Stimulated activated effector memory CD8-positive, alpha-beta T cell treated with anti-CD3 and anti-CD28 coated beads, Interleukin-12 subunit alpha, Interleukin-12 subunit beta, amount 100 ng/mL, for 72 hours (primary cell): ENCODE measurements around the gene GPANK1.

Source experiments
- ATAC-seq: fragments of 150-1000 bp; cut with Tn5 transposase; 2 replicates; pipeline ENCODE4 v1.10.0; 2021
- DNase-seq, 2 donors: peaks; one replicate each; pipeline ENCODE4 v3.0.0; 2021 to 2022; ENCODE audit warnings: low spot score in 2 of 2
- H3K27ac Mint-ChIP-seq: one replicate; pipeline ENCODE4 v1.8.0; 2022; ENCODE audit warnings: mild to moderate bottlenecking, mixed read lengths
- H3K36me3 Mint-ChIP-seq: one replicate; pipeline ENCODE4 v1.8.0; 2022; ENCODE audit warnings: mild to moderate bottlenecking, mixed read lengths
- H3K4me1 Mint-ChIP-seq: one replicate; pipeline ENCODE4 v1.8.0; 2022; ENCODE audit warnings: mixed read lengths
- H3K4me3 Mint-ChIP-seq: one replicate; pipeline ENCODE4 v1.8.0; 2022; ENCODE audit warnings: mild to moderate bottlenecking, mixed read lengths
- H3K9me3 Mint-ChIP-seq: one replicate; pipeline ENCODE4 v1.8.0; 2022; ENCODE audit warnings: mixed read lengths

Gene GPANK1

DNA sequence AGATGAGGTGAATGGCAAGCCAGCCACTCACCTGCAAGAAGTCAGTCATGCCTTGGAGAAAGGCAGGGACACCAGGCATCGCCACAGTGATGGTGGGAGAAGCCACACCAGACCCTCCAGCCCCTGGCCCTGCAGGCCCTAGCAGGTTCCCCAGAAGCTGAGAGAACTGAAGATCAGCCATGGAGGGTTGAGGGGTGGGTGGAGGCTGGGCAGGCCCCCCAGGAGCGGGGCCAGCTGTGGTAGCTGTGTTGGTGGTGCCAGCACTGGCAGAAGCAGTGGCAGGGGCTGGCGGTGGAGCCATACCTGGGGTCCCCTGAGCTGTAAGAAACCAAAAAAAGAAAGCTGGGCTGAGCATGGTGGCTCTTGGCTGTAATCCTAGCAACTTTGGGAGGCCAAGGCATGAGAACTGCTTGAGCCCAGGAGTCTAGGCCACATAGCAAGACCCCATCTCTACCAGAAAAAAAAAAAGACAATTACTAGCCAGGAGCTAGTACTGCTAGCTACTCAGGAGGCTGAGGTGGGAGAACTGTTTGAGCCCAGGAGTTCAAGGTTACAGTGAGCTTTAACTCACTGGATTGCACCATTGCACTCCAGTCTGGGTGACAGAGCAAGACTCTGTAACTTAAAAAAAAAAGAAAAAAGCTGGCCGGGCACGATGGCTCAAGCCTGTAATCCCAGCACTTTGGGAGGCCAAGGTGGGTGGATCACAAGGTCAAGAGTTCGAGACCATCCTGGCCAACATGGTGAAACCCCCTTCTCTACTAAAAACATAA lies 21.8 kb downstream of the GPANK1 start:
- DNase-seq = no peak
- peaks cover 100% of the 10 kb centered on the region for H3K36me3 Mint-ChIP-seq
- peaks cover 21% of the 10 kb centered on the region for H3K4me1 Mint-ChIP-seq

DNA sequence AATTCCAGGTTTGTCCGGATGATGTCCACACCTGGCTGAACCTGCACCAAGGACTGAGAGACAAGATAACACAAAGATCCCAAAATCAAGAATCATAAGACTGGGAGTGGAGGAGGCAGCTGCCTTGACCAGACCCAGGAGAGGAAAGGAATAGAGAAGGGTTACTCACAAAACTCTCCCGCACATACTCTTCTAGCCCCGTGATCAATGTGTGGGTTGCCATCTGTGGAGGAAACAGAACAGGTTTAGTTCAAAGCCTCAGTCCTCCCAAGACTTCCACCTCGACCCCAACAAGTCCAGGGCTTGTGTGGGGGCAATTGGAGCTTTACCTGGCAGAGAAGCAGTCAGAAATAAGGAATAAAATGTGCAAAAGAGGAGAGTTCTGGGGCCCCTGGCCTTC lies 23.4 kb downstream of the GPANK1 start:
- Mint-ChIP-seq H3K9me3 (no peaks in the 10 kb centered on the region), H3K4me1 (peaks cover 16% of the 10 kb centered on the region), H3K36me3 (peaks cover 100% of the 10 kb centered on the region), H3K4me3 (no peak overlapping the region), H3K27ac (peak overlapping the region; percentile 85)
- no peak for DNase-seq
- no peak for ATAC-seq

More for the DNA sequence above, 21.8 kb downstream of the GPANK1 start:
- Mint-ChIP-seq H3K27ac (no peak overlapping the region), H3K9me3 (no peaks in the 10 kb centered on the region), H3K4me3 (no peak overlapping the region)
- no peak for ATAC-seq

DNA sequence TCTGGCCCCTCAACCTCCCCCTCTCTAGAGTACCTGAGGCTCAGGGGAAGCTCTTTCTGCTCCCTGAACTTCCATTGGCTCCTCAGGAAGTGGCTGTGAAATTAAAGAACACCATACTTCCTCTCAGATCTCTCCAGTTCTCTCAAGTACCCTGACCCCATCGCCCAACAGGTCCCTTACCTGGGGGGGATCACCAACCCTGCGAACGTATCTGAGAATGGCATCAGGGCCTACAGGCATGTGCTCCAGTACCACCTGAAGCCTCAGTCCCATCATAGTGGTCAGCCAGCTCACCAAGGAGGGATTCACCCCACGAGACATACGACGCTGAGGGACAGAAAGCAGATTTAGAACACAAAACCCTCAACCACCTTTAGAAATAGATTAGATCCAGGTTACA lies 24.2 kb downstream of the GPANK1 start:
- Mint-ChIP-seq H3K27ac (peak overlapping the region; percentile 85), H3K4me1 (peaks cover 15% of the 10 kb centered on the region), H3K9me3 (no peaks in the 10 kb centered on the region)

DNA sequence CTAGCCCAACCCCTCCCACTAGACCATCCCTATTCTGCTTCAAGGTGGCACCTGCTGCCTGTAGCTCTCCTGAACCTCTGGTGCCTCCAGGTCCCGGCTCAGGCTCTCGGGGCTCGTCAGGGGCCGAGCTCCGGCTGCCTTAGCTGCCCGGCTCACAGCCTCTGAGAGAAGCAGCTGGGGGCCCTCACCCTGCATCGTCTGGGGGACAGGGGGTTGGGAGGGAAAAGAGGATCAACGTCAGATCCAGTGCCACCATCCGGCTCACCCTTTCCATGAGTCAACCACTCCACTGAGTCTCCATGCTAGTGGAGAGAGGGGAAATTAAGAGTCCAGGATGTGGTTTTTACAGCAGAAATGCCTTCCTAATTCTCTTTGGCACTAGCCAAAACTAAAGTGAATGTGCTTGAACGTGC lies 25.3 kb downstream of the GPANK1 start:
- DNase-seq (no peak), ATAC-seq (peak; percentile 48)
- no peak overlapping the region for H3K4me3 Mint-ChIP-seq
- H3K9me3 Mint-ChIP-seq = no peaks in the 10 kb centered on the region
- H3K4me1 Mint-ChIP-seq = peaks cover 8% of the 10 kb centered on the region
- H3K27ac Mint-ChIP-seq = peak overlapping the region; percentile 85
- H3K36me3 Mint-ChIP-seq = peaks cover 100% of the 10 kb centered on the region

More for the DNA sequence above, 24.2 kb downstream of the GPANK1 start:
- ATAC-seq (no peak), DNase-seq (no peak)
- Mint-ChIP-seq H3K4me3 (no peak overlapping the region), H3K36me3 (peaks cover 100% of the 10 kb centered on the region)

DNA sequence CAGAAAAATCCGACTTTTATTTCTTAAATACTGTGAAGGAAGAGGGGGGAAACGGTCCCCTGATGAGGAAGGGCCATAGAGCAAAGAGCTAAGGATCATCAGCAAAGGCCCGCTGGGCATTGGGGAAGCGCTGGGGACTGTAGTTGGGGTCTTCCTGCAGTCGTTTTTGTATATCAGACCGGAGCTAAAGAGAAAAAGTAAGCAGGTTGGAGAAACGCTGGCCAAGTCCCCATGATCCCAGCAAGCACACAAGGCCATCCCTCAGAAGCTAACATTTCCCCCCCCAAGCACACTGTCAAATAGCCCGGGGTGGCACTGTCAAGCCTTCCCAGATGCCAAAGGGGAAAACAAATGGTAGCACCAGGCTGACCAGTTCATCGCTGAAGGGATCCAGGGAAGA lies 25.8 kb downstream of the GPANK1 start:
- no peaks in the 10 kb centered on the region for H3K9me3 Mint-ChIP-seq
- H3K4me1 Mint-ChIP-seq = peaks cover 11% of the 10 kb centered on the region
- DNase-seq (no peak), ATAC-seq (no peak)
- no peak overlapping the region for H3K4me3 Mint-ChIP-seq
- H3K36me3 Mint-ChIP-seq = peaks cover 100% of the 10 kb centered on the region
- peak overlapping the region; percentile 81 for H3K27ac Mint-ChIP-seq

DNA sequence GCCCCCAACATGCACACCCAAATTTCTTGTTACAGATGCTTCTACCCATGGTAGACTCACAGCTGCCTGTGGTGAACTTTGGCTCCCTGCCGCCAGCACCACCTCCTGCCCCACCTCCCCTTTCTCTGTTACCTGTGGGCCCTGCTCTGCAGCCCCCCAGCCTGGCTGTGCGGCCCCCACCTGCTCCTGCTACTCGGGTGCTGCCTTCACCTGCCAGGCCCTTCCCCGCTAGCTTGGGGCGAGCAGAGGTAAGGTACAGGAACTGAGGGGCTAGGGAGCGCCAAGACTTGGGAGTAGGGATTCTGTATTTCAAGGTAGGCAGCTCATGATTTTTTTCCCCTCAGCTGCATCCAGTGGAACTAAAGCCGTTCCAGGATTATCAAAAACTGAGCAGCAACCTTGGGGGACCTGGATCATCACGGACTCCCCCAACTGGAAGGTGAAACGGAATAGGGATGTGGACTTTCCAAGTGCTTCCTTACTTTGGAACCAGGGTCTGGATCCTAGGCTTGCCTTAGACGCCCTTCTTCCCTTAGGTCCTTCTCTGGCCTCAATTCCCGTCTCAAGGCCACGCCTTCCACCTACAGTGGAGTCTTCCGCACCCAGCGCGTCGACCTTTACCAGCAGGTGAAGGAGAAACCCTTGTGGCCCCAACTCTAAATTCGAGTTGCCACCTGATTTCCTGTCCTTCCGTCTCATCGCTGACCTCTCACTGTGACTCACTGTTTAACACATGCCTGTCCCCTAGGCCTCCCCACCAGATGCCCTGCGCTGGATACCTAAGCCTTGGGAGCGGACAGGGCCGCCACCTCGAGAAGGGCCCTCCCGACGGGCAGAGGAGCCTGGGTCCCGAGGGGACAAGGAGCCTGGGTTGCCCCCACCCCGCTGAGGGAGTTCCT lies 27.9 kb downstream of the GPANK1 start:
- DNase-seq (no peak), ATAC-seq (no peak)
- Mint-ChIP-seq H3K36me3 (peaks cover 100% of the 10 kb centered on the region), H3K4me1 (peaks cover 23% of the 10 kb centered on the region), H3K4me3 (no peak overlapping the region), H3K27ac (peak overlapping the region; percentile 38), H3K9me3 (no peaks in the 10 kb centered on the region)

DNA sequence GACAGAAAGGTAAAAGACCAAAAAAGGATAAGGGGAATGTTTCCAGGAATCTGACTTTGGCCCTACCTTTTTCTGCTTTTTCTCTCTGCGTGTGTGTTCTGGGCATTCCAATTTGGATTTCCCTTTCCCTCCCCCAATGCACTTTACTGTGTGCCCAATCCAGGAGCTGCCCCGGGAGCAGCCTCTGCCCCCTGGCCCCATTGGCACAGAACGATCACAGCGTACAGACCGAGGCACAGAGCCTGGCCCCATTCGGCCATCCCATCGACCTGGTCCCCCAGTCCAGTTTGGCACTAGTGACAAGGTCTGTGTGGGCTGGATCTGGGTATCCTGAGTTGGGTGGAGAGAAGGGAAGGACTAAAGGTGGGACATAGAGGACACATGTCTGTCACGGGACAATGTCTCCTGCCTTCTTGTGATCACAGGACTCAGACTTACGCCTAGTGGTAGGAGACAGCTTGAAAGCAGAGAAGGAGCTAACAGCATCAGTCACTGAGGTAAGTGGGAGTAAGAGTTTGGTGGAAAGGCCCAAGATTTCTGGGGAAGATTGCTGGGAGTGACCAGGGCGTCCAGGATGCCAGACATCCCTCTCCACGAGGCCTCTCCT lies 29.7 kb downstream of the GPANK1 start:
- no peak for DNase-seq
- no peak for ATAC-seq
- H3K9me3 Mint-ChIP-seq = no peaks in the 10 kb centered on the region
- peak overlapping the region; percentile 38 for H3K27ac Mint-ChIP-seq
- H3K4me1 Mint-ChIP-seq = peaks cover 21% of the 10 kb centered on the region
- no peak overlapping the region for H3K4me3 Mint-ChIP-seq
- H3K36me3 Mint-ChIP-seq = peaks cover 100% of the 10 kb centered on the region

DNA sequence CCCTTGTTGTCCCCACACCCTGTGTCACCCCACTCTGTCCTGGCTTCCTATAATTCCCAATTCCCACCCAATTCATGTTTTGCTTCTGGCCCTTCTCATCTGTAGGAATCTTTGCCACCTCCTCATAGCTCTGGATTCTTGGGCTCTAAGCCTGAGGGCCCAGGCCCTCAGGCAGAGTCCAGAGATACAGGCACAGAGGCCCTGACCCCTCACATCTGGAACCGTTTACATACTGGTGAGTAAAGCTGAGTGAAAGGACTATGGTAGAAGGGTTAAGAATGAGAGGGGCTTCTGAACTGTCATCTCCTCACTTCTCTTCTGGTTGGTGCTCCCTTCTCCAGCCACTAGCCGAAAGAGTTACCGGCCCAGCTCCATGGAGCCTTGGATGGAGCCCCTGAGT lies 30.7 kb downstream of the GPANK1 start:
- H3K9me3 Mint-ChIP-seq = no peaks in the 10 kb centered on the region
- no peak for ATAC-seq
- H3K36me3 Mint-ChIP-seq = peaks cover 100% of the 10 kb centered on the region
- H3K27ac Mint-ChIP-seq = peak overlapping the region; percentile 38
- H3K4me3 Mint-ChIP-seq = no peak overlapping the region
- DNase-seq = no peak
- H3K4me1 Mint-ChIP-seq = peaks cover 15% of the 10 kb centered on the region

DNA sequence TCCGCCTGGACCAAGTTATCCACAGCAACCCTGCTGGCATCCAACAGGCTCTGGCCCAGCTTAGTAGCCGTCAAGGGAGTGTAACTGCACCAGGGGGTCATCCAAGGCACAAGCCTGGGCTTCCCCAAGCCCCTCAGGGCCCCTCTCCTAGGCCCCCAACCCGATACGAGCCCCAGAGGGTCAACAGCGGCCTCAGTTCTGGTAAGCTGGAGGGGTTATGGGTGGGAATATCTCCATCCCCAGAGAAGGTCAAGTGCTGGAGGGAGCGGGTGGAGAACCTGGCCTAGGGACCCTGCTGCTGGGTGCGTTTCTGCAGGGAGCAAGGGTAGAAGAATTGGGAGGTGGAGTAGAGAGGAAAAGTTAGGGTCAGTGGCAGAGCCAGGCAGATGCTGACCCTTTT lies 31.4 kb downstream of the GPANK1 start:
- peaks cover 100% of the 10 kb centered on the region for H3K36me3 Mint-ChIP-seq
- no peak for DNase-seq

DNA sequence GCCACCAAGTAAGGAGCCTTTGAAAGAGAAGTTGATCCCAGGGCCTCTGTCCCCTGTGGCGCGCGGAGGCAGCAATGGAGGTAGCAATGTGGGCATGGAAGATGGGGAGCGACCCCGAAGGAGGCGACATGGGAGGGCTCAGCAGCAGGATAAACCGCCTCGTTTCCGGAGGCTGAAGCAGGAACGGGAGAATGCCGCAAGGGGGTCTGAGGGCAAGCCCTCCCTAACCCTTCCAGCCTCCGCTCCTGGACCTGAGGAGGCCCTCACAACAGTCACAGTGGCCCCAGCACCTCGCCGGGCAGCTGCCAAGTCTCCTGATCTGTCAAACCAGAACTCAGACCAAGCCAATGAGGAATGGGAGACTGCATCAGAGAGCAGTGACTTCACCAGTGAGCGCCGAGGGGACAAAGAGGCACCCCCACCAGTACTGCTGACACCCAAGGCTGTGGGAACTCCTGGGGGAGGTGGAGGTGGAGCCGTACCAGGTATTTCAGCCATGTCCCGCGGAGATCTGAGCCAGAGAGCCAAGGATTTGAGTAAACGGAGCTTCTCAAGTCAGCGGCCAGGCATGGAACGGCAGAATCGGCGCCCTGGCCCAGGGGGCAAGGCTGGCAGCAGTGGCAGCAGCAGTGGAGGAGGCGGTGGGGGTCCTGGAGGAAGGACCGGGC lies 32.4 kb downstream of the GPANK1 start:
- Mint-ChIP-seq H3K4me3 (no peak overlapping the region), H3K9me3 (no peaks in the 10 kb centered on the region), H3K36me3 (peaks cover 100% of the 10 kb centered on the region), H3K27ac (peak overlapping the region; percentile 83), H3K4me1 (peaks cover 23% of the 10 kb centered on the region)
- ATAC-seq (no peak), DNase-seq (no peak)

More for the DNA sequence above, 31.4 kb downstream of the GPANK1 start:
- no peak for ATAC-seq
- Mint-ChIP-seq H3K27ac (peak overlapping the region; percentile 83), H3K4me3 (no peak overlapping the region), H3K4me1 (peaks cover 15% of the 10 kb centered on the region), H3K9me3 (no peaks in the 10 kb centered on the region)

DNA sequence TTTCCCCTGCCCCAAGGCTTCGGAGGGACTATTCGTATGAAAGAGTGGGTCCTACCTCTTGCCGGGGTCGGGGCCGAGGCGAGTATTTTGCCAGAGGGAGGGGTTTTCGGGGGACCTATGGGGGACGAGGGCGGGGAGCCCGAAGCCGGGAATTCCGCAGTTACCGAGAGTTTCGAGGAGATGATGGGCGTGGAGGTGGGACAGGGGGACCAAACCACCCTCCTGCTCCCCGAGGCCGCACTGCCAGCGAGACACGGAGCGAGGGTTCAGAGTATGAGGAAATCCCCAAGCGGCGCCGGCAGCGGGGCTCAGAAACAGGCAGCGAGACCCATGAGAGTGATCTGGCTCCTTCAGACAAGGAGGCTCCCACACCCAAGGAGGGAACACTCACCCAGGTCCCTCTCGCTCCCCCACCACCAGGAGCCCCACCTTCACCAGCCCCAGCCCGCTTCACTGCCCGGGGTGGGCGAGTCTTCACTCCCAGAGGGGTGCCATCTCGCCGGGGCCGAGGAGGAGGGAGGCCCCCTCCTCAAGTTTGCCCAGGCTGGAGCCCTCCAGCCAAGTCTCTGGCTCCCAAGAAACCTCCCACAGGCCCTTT lies 33.0 kb downstream of the GPANK1 start:
- ATAC-seq (no peak), DNase-seq (no peak)
- Mint-ChIP-seq H3K9me3 (no peaks in the 10 kb centered on the region), H3K4me1 (peaks cover 29% of the 10 kb centered on the region), H3K36me3 (peaks cover 100% of the 10 kb centered on the region), H3K4me3 (no peak overlapping the region), H3K27ac (peak overlapping the region; percentile 83)

DNA sequence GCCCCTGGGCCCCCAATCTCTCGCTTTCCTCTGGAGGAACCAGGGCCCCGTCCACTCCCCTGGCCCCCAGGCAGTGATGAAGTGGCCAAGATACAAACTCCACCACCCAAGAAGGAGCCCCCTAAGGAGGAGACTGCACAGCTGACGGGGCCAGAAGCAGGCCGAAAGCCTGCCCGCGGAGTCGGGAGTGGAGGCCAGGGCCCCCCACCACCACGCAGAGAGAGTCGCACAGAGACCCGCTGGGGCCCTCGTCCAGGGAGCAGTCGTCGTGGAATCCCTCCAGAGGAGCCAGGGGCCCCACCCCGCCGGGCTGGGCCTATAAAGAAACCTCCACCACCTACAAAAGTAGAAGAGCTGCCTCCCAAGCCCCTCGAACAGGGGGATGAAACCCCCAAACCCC lies 33.6 kb downstream of the GPANK1 start:
- Mint-ChIP-seq H3K4me3 (no peak overlapping the region), H3K36me3 (peaks cover 100% of the 10 kb centered on the region), H3K9me3 (no peaks in the 10 kb centered on the region), H3K4me1 (peaks cover 33% of the 10 kb centered on the region), H3K27ac (peak overlapping the region; percentile 83)
- no peak for ATAC-seq
- DNase-seq = no peak

DNA sequence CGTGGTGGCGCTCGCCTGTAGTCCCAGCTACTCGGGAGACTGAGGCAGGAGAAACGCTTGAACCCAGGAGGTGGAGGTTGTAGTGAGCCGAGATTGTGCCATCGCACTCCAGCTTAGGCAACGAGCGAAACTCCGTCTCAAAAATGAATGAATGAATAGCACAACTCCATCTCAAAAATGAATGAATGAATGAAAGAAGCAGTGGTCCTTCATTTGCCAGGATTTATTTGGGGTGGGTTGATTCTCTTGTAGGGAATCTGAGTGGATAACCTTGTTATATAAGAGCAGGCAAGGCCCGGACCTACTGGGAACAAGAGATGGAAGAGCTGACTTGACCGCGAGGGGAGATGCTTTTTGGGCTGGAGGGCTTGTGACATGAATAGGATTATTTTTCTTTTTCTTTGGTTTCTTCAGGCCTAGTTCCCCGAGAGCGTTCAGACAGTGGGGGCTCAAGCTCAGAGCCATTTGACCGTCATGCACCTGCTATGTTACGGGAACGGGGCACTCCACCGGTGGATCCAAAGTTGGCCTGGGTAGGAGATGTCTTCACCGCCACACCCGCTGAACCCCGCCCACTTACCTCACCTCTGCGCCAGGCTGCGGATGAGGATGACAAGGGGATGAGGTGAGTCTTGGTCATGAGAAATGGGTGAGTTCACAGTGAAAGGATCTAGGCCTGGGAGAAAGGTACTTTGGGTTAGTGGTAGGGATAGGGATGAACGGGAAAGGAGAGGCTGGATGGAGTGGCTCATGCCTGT lies 34.4 kb downstream of the GPANK1 start:
- peaks cover 100% of the 10 kb centered on the region for H3K36me3 Mint-ChIP-seq
- H3K4me1 Mint-ChIP-seq = peaks cover 35% of the 10 kb centered on the region
- H3K27ac Mint-ChIP-seq = peak overlapping the region; percentile 1

DNA sequence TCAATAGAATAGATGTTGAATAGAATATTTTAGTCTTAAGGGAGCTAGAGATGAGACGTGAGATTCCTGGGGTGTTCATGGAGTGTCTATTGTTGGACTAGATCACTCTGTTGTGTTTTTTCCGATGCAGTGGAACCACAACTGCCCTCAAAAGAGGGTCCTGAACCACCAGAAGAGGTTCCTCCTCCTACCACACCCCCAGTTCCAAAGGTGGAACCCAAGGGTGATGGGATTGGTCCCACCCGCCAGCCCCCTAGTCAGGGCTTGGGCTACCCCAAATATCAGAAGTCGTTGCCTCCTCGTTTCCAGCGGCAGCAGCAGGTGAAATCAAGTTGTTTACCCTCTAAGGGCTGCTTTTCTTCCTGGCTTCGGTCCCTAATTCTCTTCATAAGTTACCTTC lies 35.8 kb downstream of the GPANK1 start:
- no peaks in the 10 kb centered on the region for H3K9me3 Mint-ChIP-seq
- no peak for ATAC-seq
- no peak overlapping the region for H3K27ac Mint-ChIP-seq
- peaks cover 33% of the 10 kb centered on the region for H3K4me1 Mint-ChIP-seq
- no peak for DNase-seq
- peaks cover 100% of the 10 kb centered on the region for H3K36me3 Mint-ChIP-seq
- no peak overlapping the region for H3K4me3 Mint-ChIP-seq

More for the DNA sequence above, 34.4 kb downstream of the GPANK1 start:
- DNase-seq = no peak
- Mint-ChIP-seq H3K9me3 (no peaks in the 10 kb centered on the region), H3K4me3 (no peak overlapping the region)
- ATAC-seq = no peak
